DMS 273 (cell line): ENCODE data around the gene ENHO.
A peak's percentile ranks its signal among the peaks of the same experiment; 100 is the strongest.

Source experiments
- DNase-seq: peaks from one replicate; lab custom pipeline; 2025; ENCODE audit not compliant: unreplicated experiment; lab: John Stamatoyannopoulos, UW

ENHO gene

GRCh38 chr9:34522971-34523797 is at the start of gene ENHO:
Gene ENHO, minus strand, starts transcription at chr9:34522990. Its CDS starts 1,295 bp downstream, at chr9:34521695.
- peak; percentile 96 for DNase-seq

- no peak for DNase-seq
Observed at GRCh38 chr9:34572092-34572491, 49.3 kb upstream of the ENHO start.

- peak; percentile 84 for DNase-seq
Observed at GRCh38 chr9:34571481-34571810, 48.7 kb upstream of the ENHO start.

- DNase-seq: peak; percentile 84
Observed at GRCh38 chr9:34570809-34571480, 48.2 kb upstream of the ENHO start.

- DNase-seq: peak; percentile 60
Observed at GRCh38 chr9:34570376-34570775, 47.6 kb upstream of the ENHO start.

- DNase-seq: peak; percentile 73
Observed at GRCh38 chr9:34568774-34569173, 46.0 kb upstream of the ENHO start.

GRCh38 chr9:34568133-34568532 is 45.3 kb upstream of the ENHO start:
- no peak for DNase-seq

- DNase-seq: no peak
Observed at GRCh38 chr9:34566972-34567371, 44.2 kb upstream of the ENHO start.

- DNase-seq: no peak
Observed at GRCh38 chr9:34566322-34566721, 43.5 kb upstream of the ENHO start.

- no peak for DNase-seq
Observed at GRCh38 chr9:34565856-34566255, 43.1 kb upstream of the ENHO start.

GRCh38 chr9:34564617-34565016 is 41.8 kb upstream of the ENHO start:
- no peak for DNase-seq

GRCh38 chr9:34563262-34563661 is 40.5 kb upstream of the ENHO start:
- no peak for DNase-seq

- peak; percentile 55 for DNase-seq
Observed at GRCh38 chr9:34562135-34562745, 39.5 kb upstream of the ENHO start.

GRCh38 chr9:34560599-34561214 is 37.9 kb upstream of the ENHO start:
- DNase-seq: no peak

GRCh38 chr9:34559624-34560455 is 37.0 kb upstream of the ENHO start:
- no peak for DNase-seq

GRCh38 chr9:34558919-34559623 is 36.3 kb upstream of the ENHO start:
- no peak for DNase-seq

GRCh38 chr9:34558364-34558763 is 35.6 kb upstream of the ENHO start:
- no peak for DNase-seq

- DNase-seq: no peak
Observed at GRCh38 chr9:34557426-34558321, 34.9 kb upstream of the ENHO start.

- no peak for DNase-seq
Observed at GRCh38 chr9:34556949-34557348, 34.2 kb upstream of the ENHO start.
